ENCODE measurements around the gene ATP5PF. TPM values are rescaled to one million over a fixed set of nuclear protein-coding genes. Genes with fewer than 3 reads are reported as not detected.

The ATP5PF gene
- total RNA-seq, 1 donor, result 36.2 TPM

DNA sequence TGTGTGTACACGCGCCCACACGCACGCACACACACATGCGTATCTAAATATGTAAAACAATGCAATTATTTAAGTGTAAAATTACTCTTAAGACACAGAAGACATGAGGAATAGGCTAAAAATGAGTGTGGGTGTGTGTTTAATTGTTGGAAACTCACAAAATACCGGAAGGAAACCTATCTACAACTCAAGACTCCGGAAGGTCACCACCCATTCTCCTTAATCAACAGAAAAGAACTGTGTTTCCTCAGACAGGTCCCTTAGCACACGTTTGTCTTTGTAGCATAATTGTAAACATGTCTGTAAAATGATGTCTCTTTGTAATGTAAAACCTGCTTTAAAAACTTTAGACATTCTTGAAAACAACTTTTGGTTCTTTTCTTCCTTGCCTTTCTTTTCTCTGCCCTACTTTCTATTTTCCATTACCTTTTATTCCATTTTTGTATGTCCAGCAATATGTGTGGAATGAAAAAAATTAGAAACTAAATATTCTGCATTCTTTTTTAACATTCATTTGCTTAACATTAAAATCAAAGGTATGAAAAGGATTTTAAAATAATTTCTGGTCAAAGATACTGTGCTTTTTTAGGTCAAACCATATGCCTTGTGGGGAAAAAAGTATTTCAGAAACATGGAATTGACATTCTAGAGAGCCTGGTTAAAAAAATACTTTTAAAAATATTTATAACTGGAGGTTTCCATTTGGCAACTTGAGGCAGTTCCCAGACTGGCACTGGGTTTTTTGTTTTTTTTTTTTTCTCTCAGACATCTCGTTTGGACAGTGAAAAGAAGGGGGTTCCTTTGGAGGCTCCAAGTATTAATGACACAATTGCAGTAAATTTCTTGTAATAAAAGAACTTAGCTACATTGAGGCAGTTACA lies 46.2 kb downstream of the ATP5PF start:
- Histone ChIP-seq H3K27ac (ENCODE audit: low read depth, low read length) (no peak overlapping the region), H3K4me2 (ENCODE audit: insufficient read depth, low read length) (no peak overlapping the region)

DNA sequence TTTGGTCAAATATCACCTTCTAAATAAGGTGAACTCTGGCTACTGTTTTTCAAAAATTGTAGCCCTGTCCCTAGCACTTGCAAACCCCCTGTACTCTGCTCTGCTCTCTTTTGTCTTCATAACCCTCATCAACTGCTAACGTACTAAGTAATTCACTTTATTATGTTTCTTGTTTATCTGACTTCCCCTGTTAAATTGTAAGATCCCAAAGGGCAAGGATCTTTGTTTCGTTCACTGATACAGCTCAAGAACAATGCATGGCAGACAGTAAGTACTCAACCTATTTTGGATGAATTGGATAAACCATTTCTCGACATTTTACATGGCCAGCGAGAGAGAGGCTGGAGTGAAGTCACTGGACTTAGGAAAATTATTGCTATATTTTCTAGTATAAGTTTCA lies 46.9 kb downstream of the ATP5PF start:
- no peak overlapping the region for H3K27ac ChIP-seq (ENCODE audit: low read depth, low read length)
- TF ChIP-seq, protein P1, sequence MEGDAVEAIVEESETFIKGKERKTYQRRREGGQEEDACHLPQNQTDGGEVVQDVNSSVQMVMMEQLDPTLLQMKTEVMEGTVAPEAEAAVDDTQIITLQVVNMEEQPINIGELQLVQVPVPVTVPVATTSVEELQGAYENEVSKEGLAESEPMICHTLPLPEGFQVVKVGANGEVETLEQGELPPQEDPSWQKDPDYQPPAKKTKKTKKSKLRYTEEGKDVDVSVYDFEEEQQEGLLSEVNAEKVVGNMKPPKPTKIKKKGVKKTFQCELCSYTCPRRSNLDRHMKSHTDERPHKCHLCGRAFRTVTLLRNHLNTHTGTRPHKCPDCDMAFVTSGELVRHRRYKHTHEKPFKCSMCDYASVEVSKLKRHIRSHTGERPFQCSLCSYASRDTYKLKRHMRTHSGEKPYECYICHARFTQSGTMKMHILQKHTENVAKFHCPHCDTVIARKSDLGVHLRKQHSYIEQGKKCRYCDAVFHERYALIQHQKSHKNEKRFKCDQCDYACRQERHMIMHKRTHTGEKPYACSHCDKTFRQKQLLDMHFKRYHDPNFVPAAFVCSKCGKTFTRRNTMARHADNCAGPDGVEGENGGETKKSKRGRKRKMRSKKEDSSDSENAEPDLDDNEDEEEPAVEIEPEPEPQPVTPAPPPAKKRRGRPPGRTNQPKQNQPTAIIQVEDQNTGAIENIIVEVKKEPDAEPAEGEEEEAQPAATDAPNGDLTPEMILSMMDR (IDR thresholded peaks at IDR 0.05; ENCODE audit: extremely low read depth, low read depth, low read length), result no peak
- H3K9me3 ChIP-seq (ENCODE audit: low read depth, low read length), result no peaks in the 10 kb centered on the region
- H3K4me3 ChIP-seq (ENCODE audit: insufficient read depth, low read length), result no peak overlapping the region
- H4K20me1 ChIP-seq (ENCODE audit: insufficient read depth, low read length), result no peaks in the 10 kb centered on the region
- H2AFZ ChIP-seq (ENCODE audit: low read length), result no peak overlapping the region
- no peaks in the 10 kb centered on the region for H3K36me3 ChIP-seq (ENCODE audit: insufficient read depth, low read length)
- no peaks in the 10 kb centered on the region for H3K4me1 ChIP-seq (ENCODE audit: insufficient read depth, low read length)
- no peak for DNase-seq (ENCODE audit: insufficient read length, low spot score, missing footprints)
- H3K4me2 ChIP-seq (ENCODE audit: insufficient read depth, low read length), result no peak overlapping the region
- no peaks in the 10 kb centered on the region for H3K27me3 ChIP-seq (ENCODE audit: insufficient read depth, low read length)
- no peaks in the 10 kb centered on the region for H3K79me2 ChIP-seq (ENCODE audit: insufficient read depth, low read length)

More for the DNA sequence above, 46.2 kb downstream of the ATP5PF start:
- TF ChIP-seq, protein P1 (IDR thresholded peaks at IDR 0.05; ENCODE audit: extremely low read depth, low read depth, low read length), result no peak
- H3K4me3 ChIP-seq (ENCODE audit: insufficient read depth, low read length), result no peak overlapping the region
- H4K20me1 ChIP-seq (ENCODE audit: insufficient read depth, low read length), result no peaks in the 10 kb centered on the region
- H3K36me3 ChIP-seq (ENCODE audit: insufficient read depth, low read length), result no peaks in the 10 kb centered on the region
- no peak for DNase-seq (ENCODE audit: insufficient read length, low spot score, missing footprints)
- H3K9me3 ChIP-seq (ENCODE audit: low read depth, low read length), result no peaks in the 10 kb centered on the region
- H3K27me3 ChIP-seq (ENCODE audit: insufficient read depth, low read length), result no peaks in the 10 kb centered on the region
- no peaks in the 10 kb centered on the region for H3K4me1 ChIP-seq (ENCODE audit: insufficient read depth, low read length)
- no peak overlapping the region for H2AFZ ChIP-seq (ENCODE audit: low read length)
- no peaks in the 10 kb centered on the region for H3K79me2 ChIP-seq (ENCODE audit: insufficient read depth, low read length)

DNA sequence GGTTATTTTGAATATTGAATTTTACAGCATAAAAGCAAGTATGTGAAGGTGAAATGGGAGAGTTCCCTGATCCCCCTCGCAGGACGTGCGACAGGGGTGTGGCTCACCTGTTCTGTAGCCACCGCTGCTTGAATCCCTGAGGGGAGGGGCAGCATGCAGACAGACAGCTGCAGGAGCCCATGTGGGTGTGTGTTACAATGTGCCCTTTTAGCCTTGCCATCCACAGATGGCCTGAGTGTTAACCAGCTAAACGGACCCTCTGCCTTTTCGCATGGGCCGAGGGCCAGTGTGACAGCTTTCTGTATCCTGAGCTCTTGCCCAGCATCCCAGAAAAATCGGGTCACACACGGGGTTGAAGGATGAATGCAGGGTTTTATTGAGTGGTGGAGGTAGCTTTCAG lies 52.3 kb downstream of the ATP5PF start:
- Histone ChIP-seq H3K4me3 (ENCODE audit: insufficient read depth, low read length) (no peak overlapping the region), H3K4me2 (ENCODE audit: insufficient read depth, low read length) (no peak overlapping the region), H4K20me1 (ENCODE audit: insufficient read depth, low read length) (no peaks in the 10 kb centered on the region), H2AFZ (ENCODE audit: low read length) (no peak overlapping the region), H3K9me3 (ENCODE audit: low read depth, low read length) (no peaks in the 10 kb centered on the region), H3K36me3 (ENCODE audit: insufficient read depth, low read length) (no peaks in the 10 kb centered on the region), H3K27me3 (ENCODE audit: insufficient read depth, low read length) (no peaks in the 10 kb centered on the region), H3K4me1 (ENCODE audit: insufficient read depth, low read length) (no peaks in the 10 kb centered on the region), H3K27ac (ENCODE audit: low read depth, low read length) (no peak overlapping the region), H3K79me2 (ENCODE audit: insufficient read depth, low read length) (no peaks in the 10 kb centered on the region)
- no peak for DNase-seq (ENCODE audit: insufficient read length, low spot score, missing footprints)
- TF ChIP-seq, protein P1 (IDR thresholded peaks at IDR 0.05; ENCODE audit: extremely low read depth, low read depth, low read length), result no peak

DNA sequence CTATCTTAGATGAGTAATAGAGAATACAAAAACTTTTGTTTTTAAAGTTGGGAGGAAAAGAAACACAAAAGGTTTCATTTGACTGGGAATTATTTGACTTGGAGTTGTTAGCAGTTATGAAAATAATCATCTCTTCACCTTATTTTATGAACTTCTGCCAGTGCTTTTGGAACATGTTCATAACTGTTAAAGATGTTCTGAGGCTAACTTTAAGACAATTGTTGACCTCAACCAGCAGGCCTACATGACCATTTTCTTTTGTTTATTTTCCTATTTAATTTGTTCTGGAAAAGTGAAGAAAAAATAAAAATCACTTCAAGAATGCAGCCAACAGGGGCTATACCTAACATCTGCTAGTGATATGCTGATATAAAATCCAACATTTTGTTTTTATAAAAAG lies 58.3 kb downstream of the ATP5PF start:
- DNase-seq (ENCODE audit: insufficient read length, low spot score, missing footprints), result no peak
- no peaks in the 10 kb centered on the region for H3K9me3 ChIP-seq (ENCODE audit: low read depth, low read length)
- TF ChIP-seq, protein P1 (IDR thresholded peaks at IDR 0.05; ENCODE audit: extremely low read depth, low read depth, low read length), result no peak
- H3K4me2 ChIP-seq (ENCODE audit: insufficient read depth, low read length), result no peak overlapping the region
- H3K4me3 ChIP-seq (ENCODE audit: insufficient read depth, low read length), result no peak overlapping the region
- H3K27ac ChIP-seq (ENCODE audit: low read depth, low read length), result no peak overlapping the region
- no peaks in the 10 kb centered on the region for H3K27me3 ChIP-seq (ENCODE audit: insufficient read depth, low read length)
- no peaks in the 10 kb centered on the region for H3K36me3 ChIP-seq (ENCODE audit: insufficient read depth, low read length)
- H3K4me1 ChIP-seq (ENCODE audit: insufficient read depth, low read length), result no peaks in the 10 kb centered on the region
- no peaks in the 10 kb centered on the region for H4K20me1 ChIP-seq (ENCODE audit: insufficient read depth, low read length)
- H2AFZ ChIP-seq (ENCODE audit: low read length), result no peak overlapping the region
- no peaks in the 10 kb centered on the region for H3K79me2 ChIP-seq (ENCODE audit: insufficient read depth, low read length)
